HS-5 (cell line): ENCODE measurements around the gene FAM120B.
A peak's percentile ranks its signal among the peaks of the same experiment; 100 is the strongest.

Experiments
- DNase-seq: peaks from one replicate; pipeline ENCODE4 v3.0.0-alpha.2; 2012; ENCODE audit warnings: low read depth

FAM120B gene

DNA sequence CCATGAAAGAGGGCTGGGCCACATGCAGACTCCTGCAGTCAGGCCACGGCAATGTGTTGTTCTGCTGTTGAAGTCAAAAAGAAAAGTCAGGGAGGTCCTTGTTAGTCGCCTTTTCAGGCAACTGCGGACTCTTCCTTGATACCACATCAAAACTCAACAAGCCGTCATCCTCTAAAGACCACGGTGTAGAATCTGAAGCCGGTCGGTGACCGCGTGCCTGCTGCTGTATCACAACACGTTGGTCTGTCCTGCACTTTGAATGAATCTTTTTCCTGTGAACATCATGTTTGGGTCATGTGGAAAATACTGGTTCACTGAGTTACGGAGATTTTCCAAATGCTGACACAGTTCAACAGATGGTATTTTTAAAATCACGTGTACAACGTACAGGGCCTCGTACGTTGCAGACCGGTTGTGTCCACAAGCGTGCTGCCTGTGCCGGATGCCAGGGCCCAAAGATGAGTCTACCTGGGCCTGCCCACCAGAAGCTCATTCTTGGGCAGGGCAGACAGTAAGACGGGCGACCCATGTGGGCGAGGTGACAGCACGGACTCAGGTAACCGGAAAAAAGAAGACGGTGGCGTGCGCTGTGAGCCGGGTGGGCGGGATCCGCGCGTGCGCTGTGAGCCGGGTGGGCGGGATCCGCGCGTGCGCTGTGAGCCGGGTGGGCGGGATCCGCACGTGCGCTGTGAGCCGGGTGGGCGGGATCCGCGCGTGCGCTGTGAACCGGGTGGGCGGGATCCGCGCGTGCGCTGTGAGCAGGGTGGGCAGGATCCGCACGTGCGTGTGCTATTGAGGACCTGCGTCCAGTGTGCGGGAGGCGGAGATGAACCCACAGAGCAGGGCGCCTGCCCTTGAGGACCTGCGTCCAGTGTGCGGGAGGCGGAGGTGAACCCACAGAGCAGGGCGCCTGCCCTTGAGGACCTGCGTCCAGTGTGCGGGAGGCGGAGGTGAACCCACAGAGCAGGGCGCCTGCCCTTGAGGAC, 114.5 kb downstream of the FAM120B start:
- no peak for DNase-seq

DNA sequence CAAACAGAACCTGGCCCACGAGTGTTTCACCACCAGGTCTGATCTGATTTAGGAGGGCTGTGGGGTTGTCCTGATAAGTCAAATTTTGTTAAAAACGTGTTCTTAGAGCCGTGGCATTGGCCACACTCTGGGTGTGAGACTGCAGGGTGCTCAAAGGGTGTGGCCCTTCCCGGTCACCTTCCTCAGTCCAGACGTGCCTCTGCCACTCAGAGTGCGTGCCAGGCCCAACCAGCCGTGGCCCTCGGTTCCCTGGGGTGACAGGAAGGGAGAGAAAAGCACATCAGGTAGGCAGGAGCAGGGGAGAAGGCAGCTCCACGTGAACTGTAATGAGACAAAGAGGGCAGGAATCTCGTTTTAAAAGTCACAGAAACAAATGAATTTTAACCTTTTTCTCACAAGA, 115.4 kb downstream of the FAM120B start:
- no peak for DNase-seq

DNA sequence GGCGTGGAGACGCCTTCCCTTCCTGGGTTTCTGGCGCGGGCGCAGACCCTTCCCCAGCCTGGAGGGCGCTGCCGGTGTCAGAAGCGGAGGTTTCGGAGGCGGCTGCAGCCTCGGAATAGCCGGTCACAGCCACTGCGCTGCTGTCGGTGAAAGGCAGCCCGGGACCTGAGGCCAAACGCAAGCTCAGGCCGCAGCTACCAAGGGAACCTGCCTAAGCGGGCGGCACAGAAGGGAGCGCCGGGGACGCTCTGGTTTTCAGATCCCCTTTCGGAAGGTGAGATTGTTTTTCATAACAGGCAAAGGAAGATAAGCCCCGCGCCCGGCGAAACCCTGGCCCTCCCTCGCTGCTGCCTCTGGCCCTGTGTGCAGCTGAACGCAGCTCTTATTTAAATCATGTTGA, 116.5 kb downstream of the FAM120B start:
- DNase-seq, result no peak

DNA sequence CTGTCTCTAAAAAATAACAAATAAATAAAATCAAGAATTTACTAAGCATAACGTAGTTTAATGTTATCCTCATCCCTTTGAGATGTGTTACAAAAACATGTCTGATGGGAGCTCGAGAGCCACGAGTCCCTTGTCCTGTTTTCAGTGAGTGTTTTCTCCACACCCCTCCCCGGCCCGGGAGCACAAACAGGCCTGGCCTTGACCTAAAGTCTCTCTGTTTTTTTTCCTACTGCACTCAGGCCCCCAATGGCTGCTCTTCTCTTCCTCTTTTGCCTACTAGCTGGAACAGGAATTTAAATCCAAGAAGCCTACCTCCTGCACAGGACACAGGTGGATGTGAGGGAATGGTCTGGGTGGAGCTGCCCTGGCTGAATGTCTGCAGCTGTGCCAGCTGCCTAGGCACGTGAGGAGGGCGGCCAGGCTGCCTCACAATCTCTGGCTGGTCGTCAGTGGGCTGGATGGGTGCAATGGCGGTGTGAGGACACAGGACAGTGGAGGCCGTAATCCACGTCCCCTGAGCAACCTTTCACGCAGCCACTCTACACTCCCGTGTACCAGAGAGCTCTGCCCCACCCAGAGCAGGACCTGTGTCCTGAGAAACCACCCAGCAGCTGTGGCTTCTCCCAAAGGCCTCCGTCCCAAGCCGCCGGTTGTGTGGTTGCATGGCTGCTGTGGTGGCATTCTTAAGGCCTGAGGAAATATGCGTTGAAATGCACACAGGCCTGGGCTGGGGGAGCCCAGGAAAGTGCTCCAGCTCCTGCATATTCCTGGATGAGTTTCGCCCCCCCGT, 117.5 kb downstream of the FAM120B start:
- no peak for DNase-seq

DNA sequence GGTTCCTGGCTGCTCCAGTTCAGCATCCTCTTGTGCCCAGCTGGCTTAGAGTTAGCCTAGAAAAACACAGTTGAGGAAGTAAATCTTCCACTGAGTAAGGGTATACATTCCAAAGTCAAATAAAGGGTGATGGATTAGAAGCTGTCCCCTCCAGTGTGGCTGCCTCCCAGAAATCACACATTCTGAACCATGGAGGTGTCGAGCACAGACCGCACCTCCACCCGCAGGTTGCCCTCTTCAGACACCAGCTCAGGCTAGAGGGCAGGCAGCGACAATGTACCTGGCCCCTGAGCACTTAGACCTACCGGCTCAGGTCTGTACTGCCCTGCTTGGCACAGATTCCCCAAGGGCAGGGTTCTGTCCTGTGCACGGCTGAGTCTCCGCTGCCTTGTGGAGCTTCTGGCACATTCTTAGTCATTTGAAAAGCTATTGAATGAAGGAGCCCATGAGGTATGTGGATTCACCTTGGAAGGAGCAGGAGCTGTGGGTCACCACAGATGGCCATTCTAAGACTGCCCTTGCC, 118.1 kb downstream of the FAM120B start:
- no peak for DNase-seq

DNA sequence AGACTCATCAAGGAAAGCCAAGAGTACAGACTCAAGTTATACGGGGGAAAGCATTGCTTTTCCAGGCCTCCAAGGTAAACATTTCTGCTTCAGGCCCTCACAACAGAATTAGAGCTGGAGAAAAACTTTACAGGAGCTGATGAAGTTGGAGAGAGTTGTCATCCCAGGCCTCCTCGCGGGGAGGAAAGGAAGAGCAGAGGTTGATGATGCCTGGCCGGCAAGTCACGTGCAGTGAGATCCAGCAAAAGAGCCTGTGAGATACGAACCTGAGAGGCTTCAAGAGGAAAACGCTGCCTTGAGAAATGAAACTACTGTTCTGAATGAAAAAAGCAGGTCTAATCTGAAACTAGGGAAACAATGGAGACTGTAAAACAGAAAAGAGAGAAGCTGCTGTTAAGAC, 122.9 kb downstream of the FAM120B start:
- no peak for DNase-seq

DNA sequence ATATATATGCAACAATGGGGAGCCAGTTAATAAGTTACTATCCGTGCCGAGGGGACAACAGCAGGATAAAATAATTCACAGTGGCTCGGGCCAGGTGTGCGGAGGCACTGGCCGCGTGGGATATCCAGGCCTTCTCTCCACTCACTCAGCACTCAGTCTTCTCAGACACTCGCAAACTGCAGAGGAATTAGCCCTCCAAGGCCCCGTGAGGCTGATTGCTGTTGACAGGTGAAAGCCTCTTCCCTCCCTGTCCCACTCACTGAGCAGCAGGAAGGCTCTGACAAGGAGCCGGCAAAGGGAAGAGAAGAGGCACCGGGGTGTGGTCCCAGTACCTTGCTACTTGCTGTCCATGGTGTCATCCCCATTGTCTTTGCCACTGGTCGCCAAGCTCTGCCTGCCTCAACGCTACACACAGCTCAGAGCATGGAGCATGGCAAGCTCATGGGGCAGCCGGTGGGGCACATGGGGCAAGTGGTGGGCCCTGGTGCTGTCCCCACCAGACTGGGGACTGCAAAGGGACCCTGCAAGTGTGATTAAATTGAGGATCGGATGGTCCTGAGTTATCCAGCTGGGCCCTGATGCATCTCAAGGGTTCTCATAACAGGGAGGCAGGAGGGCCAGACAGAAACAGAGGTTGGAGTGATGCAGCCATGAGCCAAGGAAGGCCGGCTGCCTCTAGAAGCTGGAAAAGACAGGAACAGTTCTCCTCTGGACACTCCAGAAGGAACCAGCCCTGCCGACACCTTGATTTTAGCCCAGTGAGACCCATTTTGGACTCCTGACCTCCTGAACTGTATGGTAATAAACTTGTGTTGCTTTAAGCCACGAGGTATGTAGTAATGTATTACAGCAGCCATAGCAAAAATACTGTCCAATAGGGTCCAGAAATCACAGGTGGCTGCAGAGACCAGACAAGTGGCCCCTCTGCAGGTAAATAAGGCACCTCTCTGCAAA, 126.9 kb downstream of the FAM120B start:
- DNase-seq, result no peak

DNA sequence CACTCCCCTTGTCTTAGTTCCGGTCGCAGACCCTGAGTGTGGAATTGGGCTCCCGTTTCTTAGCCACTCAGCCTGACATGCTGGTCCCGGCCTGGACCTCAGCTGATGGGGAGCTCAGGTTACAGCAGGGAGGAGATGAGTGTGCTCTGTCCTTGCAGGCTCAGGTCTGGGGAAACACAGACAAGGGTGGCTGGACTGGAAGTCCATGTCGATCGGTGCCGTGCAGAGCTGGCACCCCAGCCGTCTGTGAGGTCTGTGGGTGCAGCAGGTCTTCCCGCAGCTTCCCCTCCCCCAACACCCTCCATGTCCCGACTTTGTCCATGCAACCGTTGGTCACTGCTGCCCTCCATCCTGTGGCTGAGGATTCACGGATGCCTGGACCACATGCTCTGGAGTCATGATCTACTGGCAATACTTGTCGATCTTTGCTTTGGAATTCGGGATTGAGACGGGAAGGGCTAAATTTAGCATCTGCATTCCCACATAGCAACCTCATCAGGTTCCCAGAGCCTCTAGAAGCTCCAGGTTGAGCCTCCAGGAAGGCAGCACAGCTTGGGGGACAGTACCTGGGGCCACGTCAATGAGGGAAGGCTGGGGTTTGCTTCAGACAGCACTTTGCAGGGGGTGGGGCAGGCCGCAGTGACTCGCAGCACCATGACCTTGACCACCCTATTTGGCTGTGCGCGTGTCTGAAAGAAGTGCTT, 127.7 kb downstream of the FAM120B start:
- DNase-seq, result no peak

DNA sequence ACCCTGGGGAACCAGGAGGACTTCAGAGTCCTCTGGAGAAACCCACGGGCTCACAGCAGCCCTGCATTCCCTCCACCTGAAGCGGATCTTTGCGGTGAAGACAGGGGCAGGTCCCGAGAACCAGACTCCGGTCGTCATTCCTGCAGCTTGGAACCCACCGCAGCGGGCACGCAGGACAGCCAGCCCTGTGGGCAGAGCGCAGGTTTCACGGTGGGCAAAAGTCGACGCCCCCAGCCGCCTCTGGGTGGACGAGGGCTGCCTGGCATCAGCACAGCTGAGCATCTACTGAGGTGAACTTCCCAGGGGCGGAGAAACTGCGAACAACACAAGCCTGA, 128.2 kb downstream of the FAM120B start:
- DNase-seq, result no peak

DNA sequence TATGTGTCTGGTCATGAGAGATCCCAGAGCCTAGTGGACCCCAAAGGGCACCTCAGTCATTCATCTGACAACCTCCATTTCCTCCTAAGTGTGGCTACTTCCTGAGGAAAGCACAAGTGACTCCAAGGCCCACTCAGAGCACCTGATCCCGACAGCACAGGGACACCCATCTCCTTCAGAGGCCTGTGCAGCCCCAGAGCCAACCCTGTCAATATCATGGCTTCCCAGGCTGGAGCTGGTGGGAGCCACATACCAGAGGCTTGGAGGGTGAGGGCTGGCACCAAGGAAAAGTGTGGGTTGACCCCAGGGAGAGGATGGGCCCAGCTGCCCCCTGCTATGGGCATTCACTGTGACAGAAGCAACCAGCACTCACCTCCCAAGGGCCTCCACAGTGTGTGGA, 129.2 kb downstream of the FAM120B start:
- no peak for DNase-seq

DNA sequence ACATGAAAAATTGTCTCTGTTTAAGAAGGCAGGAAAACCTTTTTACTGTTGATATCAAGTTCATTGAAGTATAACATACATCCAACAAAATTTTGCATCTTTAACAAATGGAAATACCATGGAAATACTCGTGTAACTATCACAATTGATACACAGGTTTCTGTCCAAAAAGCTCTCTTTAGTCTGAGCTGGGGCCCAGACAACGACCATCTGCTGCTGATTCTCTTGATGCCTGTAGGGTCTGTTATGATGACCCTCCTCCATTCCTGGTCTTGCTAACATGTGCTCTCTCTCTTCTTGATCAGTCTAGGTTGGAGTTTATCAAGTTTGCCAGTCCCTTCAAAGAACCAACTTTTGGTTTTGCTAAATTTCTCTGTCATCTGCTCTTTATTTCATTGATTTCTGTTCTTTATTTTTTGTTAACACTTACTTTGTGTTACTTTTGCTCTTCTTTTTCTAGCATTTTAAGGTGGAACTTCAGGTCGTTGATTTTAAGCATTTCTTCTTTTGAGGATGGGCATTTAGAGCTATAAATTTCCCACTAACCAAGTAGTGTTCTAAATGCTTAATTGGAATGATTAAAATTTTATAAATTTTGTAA, 129.8 kb downstream of the FAM120B start:
- DNase-seq, result no peak

DNA sequence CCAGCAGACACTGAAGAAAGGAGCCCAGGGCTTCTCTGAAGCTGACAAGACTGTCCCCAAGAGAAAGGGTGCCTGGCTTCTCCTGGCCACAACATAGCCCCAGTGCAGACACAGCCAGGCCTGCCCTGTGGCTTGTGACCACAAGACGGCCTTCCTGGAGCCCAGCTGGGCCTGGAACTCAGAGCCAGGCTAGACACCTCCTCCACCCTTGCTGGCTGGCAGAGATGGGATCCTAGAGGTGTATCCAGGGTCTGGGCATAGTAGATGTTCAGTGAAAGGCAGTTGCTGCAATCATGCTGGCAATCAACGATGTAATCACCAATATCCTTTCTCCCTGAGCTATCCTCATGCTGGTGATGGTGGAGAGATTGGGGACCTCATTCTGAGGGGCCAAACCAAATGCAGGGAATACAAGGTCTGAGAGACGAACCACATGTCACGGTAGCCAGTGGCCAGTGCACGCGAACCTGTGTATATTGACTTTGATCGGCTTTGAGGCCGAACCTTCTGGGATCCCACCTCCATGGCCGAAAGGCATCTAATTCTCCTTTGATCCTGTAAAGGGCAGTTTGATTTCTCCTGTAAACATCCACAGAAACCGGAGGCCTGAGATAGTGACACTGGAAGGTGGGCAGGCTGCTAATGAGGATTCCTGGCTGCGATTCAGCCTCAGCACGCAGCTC, 131.3 kb downstream of the FAM120B start:
- DNase-seq, result no peak

DNA sequence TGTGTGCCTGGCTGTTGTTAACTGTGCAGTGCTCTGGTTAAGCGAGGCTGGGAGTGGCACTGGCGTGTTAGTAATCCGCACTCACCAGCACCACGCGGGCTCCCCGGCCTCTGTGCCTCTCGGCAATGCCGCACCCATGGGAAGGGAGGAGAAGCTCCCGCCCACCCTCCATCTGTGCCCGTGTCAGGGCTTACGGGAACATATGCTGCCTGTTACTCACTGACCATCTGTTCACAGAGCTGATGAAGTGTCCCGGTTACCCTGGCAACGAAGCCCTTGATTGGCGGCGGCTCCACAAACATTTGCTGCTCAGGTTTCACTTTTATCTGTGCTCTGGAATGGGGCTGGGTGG, 131.8 kb downstream of the FAM120B start:
- peak; percentile 95 for DNase-seq

DNA sequence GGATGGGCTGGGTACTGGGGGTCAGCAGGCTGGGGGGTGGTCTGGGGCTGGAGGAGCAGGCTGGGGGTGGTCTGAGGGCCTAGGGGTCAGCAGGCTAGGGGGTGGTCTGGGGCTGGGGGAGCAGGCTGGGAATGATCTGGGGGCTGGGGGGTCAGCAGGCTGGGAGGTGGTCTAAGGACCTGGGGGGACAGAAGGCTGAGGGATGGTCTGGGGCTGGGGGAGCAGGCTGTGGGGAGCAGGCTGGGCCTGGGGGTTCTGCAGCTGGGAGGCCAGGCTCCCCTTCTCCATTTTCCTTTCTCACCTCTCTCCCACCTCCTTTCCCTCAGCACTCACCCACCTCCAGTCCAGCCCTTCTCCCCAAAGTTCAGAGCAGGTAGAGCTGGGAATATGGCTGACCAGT, 132.3 kb downstream of the FAM120B start:
- no peak for DNase-seq

DNA sequence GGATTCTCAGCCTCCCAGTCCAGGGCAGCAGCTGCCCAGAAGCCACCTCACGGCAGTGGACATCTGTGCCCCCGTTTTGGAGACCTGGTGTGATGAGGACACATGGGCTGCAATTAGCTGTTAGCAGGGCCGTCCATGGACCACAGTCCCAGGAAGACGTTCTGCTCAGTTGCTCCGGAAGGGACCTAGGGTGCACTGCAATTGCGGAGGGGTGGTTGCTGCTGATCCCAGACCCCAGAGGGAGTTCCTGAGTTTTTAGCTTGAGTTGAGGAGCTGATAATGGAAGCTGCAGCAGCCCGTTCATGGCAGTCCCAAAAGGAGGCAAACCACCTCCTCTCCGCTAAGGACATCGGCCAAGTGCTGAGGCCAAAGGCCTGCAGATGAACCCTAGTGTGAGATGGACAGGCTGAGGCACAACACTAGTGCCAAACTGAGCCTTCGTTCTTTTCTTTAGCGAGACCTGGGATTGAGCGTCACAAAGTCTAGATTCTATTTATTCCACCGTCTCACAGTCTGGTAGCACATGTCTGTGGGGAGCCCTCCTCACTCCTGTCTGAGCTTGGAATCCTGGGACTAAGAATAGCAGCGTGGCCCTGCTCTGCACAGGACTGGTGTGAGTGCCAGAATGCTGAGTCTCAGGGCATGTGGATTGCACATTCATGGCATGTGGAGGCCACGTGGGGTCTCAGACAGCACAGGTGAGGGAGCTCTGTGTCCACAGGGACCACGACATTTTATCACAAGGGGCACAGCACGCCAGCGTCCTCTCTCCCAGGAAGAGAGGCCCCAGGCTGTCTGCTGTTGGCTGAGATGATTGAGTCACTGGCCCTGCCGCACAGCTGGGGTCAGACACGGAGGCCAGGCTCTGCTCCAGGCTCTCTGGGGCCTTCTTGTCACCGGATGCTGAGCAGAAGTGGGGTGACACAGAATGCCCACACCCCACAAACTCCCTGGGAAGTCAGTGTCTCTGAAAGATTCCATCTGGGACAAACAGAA, 133.1 kb downstream of the FAM120B start:
- no peak for DNase-seq

DNA sequence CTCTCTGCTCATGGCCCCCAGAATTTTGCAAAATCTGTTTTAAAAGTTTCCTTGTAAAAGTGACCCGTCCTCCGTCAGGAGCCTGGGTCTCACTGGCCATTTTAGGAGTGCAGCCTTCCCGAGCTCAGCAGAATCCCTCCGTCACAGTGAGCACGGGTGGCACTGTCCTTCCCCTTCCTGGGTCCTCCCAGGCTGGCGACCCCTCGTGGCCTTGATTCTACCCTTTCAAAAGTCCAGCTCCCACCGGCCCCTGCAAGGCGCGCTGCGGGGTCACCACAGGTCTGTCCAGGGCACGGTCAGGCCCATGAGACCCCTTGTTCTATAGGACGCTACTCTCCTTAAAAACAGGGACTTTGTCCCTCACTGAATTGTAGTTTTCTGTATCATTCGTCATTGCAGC, 133.9 kb downstream of the FAM120B start:
- no peak for DNase-seq

DNA sequence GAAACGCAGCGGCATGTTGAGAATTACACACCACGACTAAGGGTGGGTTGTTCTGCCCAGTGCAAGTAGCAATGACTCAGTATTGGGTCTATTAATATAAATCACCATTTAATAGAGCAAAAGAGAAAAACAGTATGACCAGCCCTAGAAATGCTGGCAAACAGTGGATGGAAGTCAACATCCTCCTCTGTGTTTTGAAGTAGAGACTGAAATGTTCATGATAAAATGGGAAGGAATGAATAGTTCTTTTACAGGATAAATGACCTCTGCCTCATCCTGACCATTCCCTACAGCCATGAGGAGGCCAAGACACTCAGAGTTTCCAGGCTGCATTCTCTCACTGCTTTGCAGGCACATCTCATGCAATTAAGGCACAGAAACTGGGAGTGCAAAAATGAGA, 134.8 kb downstream of the FAM120B start:
- no peak for DNase-seq

DNA sequence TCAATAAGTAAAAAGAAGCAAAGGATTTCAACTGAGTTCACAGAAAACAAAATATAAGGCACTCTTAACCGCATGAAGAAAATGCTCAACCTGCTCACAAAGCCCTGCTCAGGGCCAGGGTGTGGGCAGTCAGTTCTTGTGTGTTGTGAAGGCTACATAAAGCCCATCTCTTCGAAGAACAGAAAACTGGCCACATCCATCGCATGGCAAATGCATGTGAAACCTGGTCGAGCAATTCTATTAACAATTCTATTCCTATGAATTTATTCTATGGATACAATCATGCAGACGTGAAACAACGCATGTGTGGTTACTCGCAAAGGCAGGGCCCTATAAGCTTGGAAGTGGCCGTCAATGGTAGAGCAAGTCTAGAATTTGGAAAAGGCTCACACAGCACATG, 136.0 kb downstream of the FAM120B start:
- no peak for DNase-seq

DNA sequence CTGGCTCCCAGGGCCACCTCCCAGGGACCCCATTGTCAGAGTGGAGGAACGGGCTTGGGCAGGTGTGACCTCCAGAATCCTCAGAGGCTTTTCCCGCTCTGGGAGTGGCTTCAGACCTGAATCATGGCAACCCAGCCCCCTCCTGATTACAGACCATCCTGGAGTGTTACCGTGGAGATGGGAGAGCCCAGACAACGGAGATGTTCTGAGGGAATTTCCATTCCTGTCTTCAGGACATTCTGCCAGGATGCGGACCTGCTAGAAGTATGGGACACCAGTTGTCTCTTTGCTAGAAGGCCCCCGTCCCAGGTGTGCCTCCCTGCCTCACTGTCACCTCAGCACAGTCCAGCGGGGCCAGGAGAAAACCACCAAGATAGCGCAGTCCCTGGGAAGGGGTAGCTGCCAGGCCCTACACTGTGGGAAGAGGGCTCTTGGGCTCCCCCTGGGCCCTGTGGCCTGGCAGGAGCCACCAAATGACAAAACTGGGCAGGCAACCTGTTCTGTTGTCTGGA, 136.6 kb downstream of the FAM120B start:
- DNase-seq, result no peak
